Esophagus squamous epithelium (tissue), 5 donors: ENCODE results near the gene TCIRG1. TPM values are rescaled to one million over a fixed set of nuclear protein-coding genes. Genes with fewer than 3 reads are reported as not detected.
"Not testable (repeated sequence)": the region's sequence is repeated elsewhere in the genome, so short reads cannot be mapped to it uniquely, and the experiment has no call there.

Experiments used
- DNase-seq: peaks from one replicate; lab custom pipeline; 2025; lab: John Stamatoyannopoulos, UW
- H3K27ac ChIP-seq, 4 donors: fragments of 200-600 bp; sonication (generic); one replicate each; pipeline ENCODE4 v1.5.1; 2016 to 2019; ENCODE audit warnings: mild to moderate bottlenecking in 1 of 4
- H3K27me3 ChIP-seq, 4 donors: fragments of 200-600 bp; sonication (generic); 1 replicate in 3 of 4; 2 replicates in 1 of 4; pipeline versions ENCODE4 v1.5.1 to v1.6.0; 2017 to 2021; ENCODE audit warnings: antibody characterized with exemption in 1 of 4
- H3K36me3 ChIP-seq, 3 donors: fragments of 200-600 bp; sonication (generic); one replicate each; pipeline ENCODE4 v1.5.1; 2016 to 2019
- H3K4me1 ChIP-seq, 3 donors: fragments of 200-600 bp; sonication (generic); one replicate each; pipeline ENCODE4 v1.5.1; 2017 to 2019
- H3K4me3 ChIP-seq, 4 donors: fragments of 200-600 bp; sonication (generic); 1 replicate in 3 of 4; 2 replicates in 1 of 4; pipeline ENCODE4 v1.5.1; 2016 to 2019; ENCODE audit warnings: mild to moderate bottlenecking in 2 of 4, moderate library complexity in 1 of 4
- H3K9me3 ChIP-seq, 3 donors: fragments of 200-600 bp; sonication (generic); one replicate each; pipeline ENCODE4 v1.5.1; 2016 to 2019
- CTCF ChIP-seq, 6 experiments: fragments of 450-650 bp in 4 of 6; fragments of 200-600 bp in 2 of 6; sonication (generic) in 2 of 6; IDR thresholded peaks; one replicate each; pipeline ENCODE4 v1.5.1; 2016 to 2019; ENCODE audit warnings: antibody characterized with exemption in 6 of 6, mild to moderate bottlenecking in 4 of 6, moderate library complexity in 4 of 6
- POLR2A ChIP-seq, 4 donors: fragments of 450-650 bp; IDR thresholded peaks; one replicate each; pipeline ENCODE4 v1.6.1; 2017; ENCODE audit warnings: antibody characterized with exemption in 4 of 4, mild to moderate bottlenecking in 4 of 4, moderate library complexity in 3 of 4
- WGBS, 2 donors: methylation state at CpG; one replicate each; pipeline ENCODE4 v1.1.5; 2018; 5-methylcytosine and 5-hydroxymethylcytosine counted together
- intact Hi-C: fragments of 100-400 bp; cut with DNase I; formaldehyde crosslinking; loops from one replicate; pipeline ENCODE4 v1.15.0; 2022
- total RNA-seq, 4 donors: library from RNA; depleted of rRNA; stranded (reverse); fragments of >200 nt; gene quantifications; one replicate each; pipeline ENCODE4 v1.1.0, GENCODE V29; 2016
- donor health status: DM: yes; HTN: yes; CAD: no.

TCIRG1 gene
- total RNA-seq, 4 donors from 2014 or later, result 46.6 to 70.5 (median 63.5) TPM

- H3K27ac ChIP-seq, result no peak overlapping the region
- TF ChIP-seq POLR2A (IDR thresholded peaks at IDR 0.05) (no peak), CTCF (IDR thresholded peaks at IDR 0.05) (no peak)
- H3K36me3 ChIP-seq, result no peaks in the 10 kb centered on the region
- no peak for DNase-seq
- WGBS, 2 donors, result 40 to 61% methylated on average over 6 of the region's 6 CpGs
- H3K4me3 ChIP-seq, result no peak overlapping the region
- intact Hi-C loops, result no loop called here
- no peaks in the 10 kb centered on the region for H3K27me3 ChIP-seq
- no peaks in the 10 kb centered on the region for H3K9me3 ChIP-seq
- H3K4me1 ChIP-seq, result no peaks in the 10 kb centered on the region
Observed at GRCh38 chr11:68090706-68091105, 51.9 kb downstream of the TCIRG1 start.

GRCh38 chr11:68092411-68092810 is 53.6 kb downstream of the TCIRG1 start:
- intact Hi-C loops, result no loop called here
- Histone ChIP-seq H3K4me3 (no peak overlapping the region), H3K4me1 (no peaks in the 10 kb centered on the region), H3K36me3 (no peaks in the 10 kb centered on the region), H3K27me3 (no peaks in the 10 kb centered on the region), H3K27ac (no peak overlapping the region), H3K9me3 (no peaks in the 10 kb centered on the region)
- no peak for TF ChIP-seq CTCF (IDR thresholded peaks at IDR 0.05)
- no peak for TF ChIP-seq POLR2A (IDR thresholded peaks at IDR 0.05)
- DNase-seq, result no peak
- 92 to 93% methylated on average over 2 of the region's 2 CpGs for WGBS, 2 donors

- H3K4me1 ChIP-seq, intact Hi-C loops, H3K36me3 ChIP-seq, H3K27ac ChIP-seq, H3K9me3 ChIP-seq, DNase-seq, H3K4me3 ChIP-seq, H3K27me3 ChIP-seq: not testable (repeated sequence)
- WGBS, 2 donors, result 91 to 100% methylated on average over 3 of the region's 3 CpGs
Observed at GRCh38 chr11:68092946-68093345, 54.1 kb downstream of the TCIRG1 start.

- Histone ChIP-seq H3K4me1 (peaks cover 0 to under 1% (median 0%) of the 10 kb centered on the region in 3 donors), H3K36me3 (no peaks in the 10 kb centered on the region), H3K9me3 (no peaks in the 10 kb centered on the region), H3K27ac (no peak overlapping the region), H3K4me3 (no peak overlapping the region), H3K27me3 (no peaks in the 10 kb centered on the region)
- TF ChIP-seq CTCF (IDR thresholded peaks at IDR 0.05) (no peak), POLR2A (IDR thresholded peaks at IDR 0.05) (no peak)
- intact Hi-C loops, result no loop called here
- no peak for DNase-seq
- WGBS, 2 donors, result 83 to 88% methylated on average over 4 of the region's 4 CpGs
Observed at GRCh38 chr11:68093565-68093964, 54.7 kb downstream of the TCIRG1 start.

GRCh38 chr11:68096962-68097361 is 58.1 kb downstream of the TCIRG1 start:
- no peak overlapping the region for H3K4me3 ChIP-seq
- no peaks in the 10 kb centered on the region for H3K36me3 ChIP-seq
- no peak overlapping the region for H3K27ac ChIP-seq
- peaks cover 0 to 15% (median 6%) of the 10 kb centered on the region in 3 donors for H3K4me1 ChIP-seq
- no peaks in the 10 kb centered on the region for H3K9me3 ChIP-seq
- intact Hi-C loops, result no loop called here
- no peaks in the 10 kb centered on the region for H3K27me3 ChIP-seq
- no peak for DNase-seq
- no peak for TF ChIP-seq POLR2A (IDR thresholded peaks at IDR 0.05)
- TF ChIP-seq CTCF (IDR thresholded peaks at IDR 0.05), result no peak
- WGBS, 2 donors, result 92 to 96% methylated on average over 8 of the region's 8 CpGs

GRCh38 chr11:68099057-68099456 is 60.2 kb downstream of the TCIRG1 start:
- H3K4me3 ChIP-seq, result no peak overlapping the region
- H3K27ac ChIP-seq, result peak overlapping the region in 3 of 4 donors; percentile 26 to 64 (median 34)
- no peaks in the 10 kb centered on the region for H3K36me3 ChIP-seq
- intact Hi-C loops, result no loop called here
- DNase-seq, result no peak
- H3K9me3 ChIP-seq, result no peaks in the 10 kb centered on the region
- peaks cover 0 to 15% (median 6%) of the 10 kb centered on the region in 3 donors for H3K4me1 ChIP-seq
- no peak for TF ChIP-seq POLR2A (IDR thresholded peaks at IDR 0.05)
- TF ChIP-seq CTCF (IDR thresholded peaks at IDR 0.05), result no peak
- H3K27me3 ChIP-seq, result no peaks in the 10 kb centered on the region
